Astrocyte (in vitro differentiated cells and primary cell): ENCODE results near the gene NBPF8. TPM values are rescaled to one million over a fixed set of nuclear protein-coding genes. Genes with fewer than 3 reads are reported as not detected.
"Not testable (repeated sequence)": the region's sequence is repeated elsewhere in the genome, so short reads cannot be mapped to it uniquely, and the experiment has no call there.

Experiments
- DNase-seq: peaks from one replicate; pipeline ENCODE4 v3.0.0-alpha.2; 2010; ENCODE audit warnings: low read depth
- FAIRE-seq: peaks from 2 replicates; lab custom pipeline; 2011; peaks lifted over from hg19 to GRCh38; lab: Jason Lieb, UNC
- H2AFZ ChIP-seq: 2 replicates; pipeline ENCODE4 v1.6.0; 2012; ENCODE audit warnings: low read depth, low read length, inconsistent platforms
- H3K27ac ChIP-seq: 2 replicates; pipeline ENCODE4 v1.5.1; 2011; ENCODE audit warnings: low read depth, low read length, inconsistent platforms
- H3K27me3 ChIP-seq: 2 replicates; pipeline ENCODE4 v1.6.0; 2011; ENCODE audit warnings: low read length, inconsistent platforms; ENCODE audit not compliant: insufficient read depth
- H3K36me3 ChIP-seq: 2 replicates; pipeline ENCODE4 v1.5.1; 2011; ENCODE audit warnings: low read length, inconsistent platforms; ENCODE audit not compliant: insufficient read depth
- H3K4me1 ChIP-seq: 2 replicates; pipeline ENCODE4 v1.5.1; 2011; ENCODE audit warnings: low read length, inconsistent platforms; ENCODE audit not compliant: insufficient read depth
- H3K4me2 ChIP-seq: 2 replicates; pipeline ENCODE4 v1.6.0; 2012; ENCODE audit warnings: low read length, inconsistent platforms
- H3K4me3 ChIP-seq: 2 replicates; pipeline ENCODE4 v1.5.1; 2011; ENCODE audit warnings: low read depth, mild to moderate bottlenecking, low read length, inconsistent platforms; ENCODE audit not compliant: insufficient read depth
- H3K79me2 ChIP-seq: 2 replicates; pipeline ENCODE4 v1.6.0; 2012; ENCODE audit warnings: mild to moderate bottlenecking, low read length, inconsistent platforms; ENCODE audit not compliant: insufficient read depth
- H3K9ac ChIP-seq: 2 replicates; pipeline ENCODE4 v1.6.0; 2012; ENCODE audit warnings: mild to moderate bottlenecking, low read length, inconsistent platforms
- H3K9me3 ChIP-seq: 2 replicates; pipeline ENCODE4 v1.5.1; 2012; ENCODE audit warnings: low read depth, mild to moderate bottlenecking, low read length, inconsistent platforms; ENCODE audit not compliant: insufficient read depth
- H4K20me1 ChIP-seq: 2 replicates; pipeline ENCODE4 v1.6.0; 2012; ENCODE audit warnings: low read length, inconsistent platforms; ENCODE audit not compliant: insufficient read depth
- H3K27ac Mint-ChIP-seq: one replicate; pipeline ENCODE4 v1.8.0; 2021; ENCODE audit warnings: mild to moderate bottlenecking, mixed read lengths; ENCODE audit not compliant: unreplicated experiment
- H3K27me3 Mint-ChIP-seq: one replicate; pipeline ENCODE4 v1.8.0; 2021; ENCODE audit warnings: low read depth, mixed read lengths; ENCODE audit not compliant: unreplicated experiment
- H3K36me3 Mint-ChIP-seq: one replicate; pipeline ENCODE4 v1.8.0; 2021; ENCODE audit warnings: low read depth, mixed read lengths; ENCODE audit not compliant: unreplicated experiment
- H3K4me1 Mint-ChIP-seq: one replicate; pipeline ENCODE4 v1.8.0; 2021; ENCODE audit warnings: low read depth, mixed read lengths; ENCODE audit not compliant: unreplicated experiment
- H3K4me3 Mint-ChIP-seq: one replicate; pipeline ENCODE4 v1.8.0; 2021; ENCODE audit warnings: mild to moderate bottlenecking, moderate library complexity, mixed read lengths; ENCODE audit not compliant: unreplicated experiment
- H3K9me3 Mint-ChIP-seq: one replicate; pipeline ENCODE4 v1.8.0; 2021; ENCODE audit warnings: mild to moderate bottlenecking, mixed read lengths; ENCODE audit not compliant: unreplicated experiment
- total RNA-seq: library from RNA; stranded (reverse); gene quantifications from 2 replicates; pipeline ENCODE4 v1.2.1, GENCODE V29; 2021

The NBPF8 gene
- total RNA-seq, 1 donor from 2014 or later, result 12.1 TPM

- H3K36me3 Mint-ChIP-seq, H3K27ac Mint-ChIP-seq, FAIRE-seq: not testable (repeated sequence)
Measured at GRCh38 chr1:120433831-120434230, 19.0 kb downstream of the NBPF8 start.

GRCh38 chr1:120449124-120449523 lies 34.3 kb downstream of the NBPF8 start:
- H3K4me1 Mint-ChIP-seq, H2AFZ ChIP-seq, H3K4me1 ChIP-seq, H3K4me3 ChIP-seq, H4K20me1 ChIP-seq, H3K27me3 ChIP-seq, H3K9ac ChIP-seq, H3K4me3 Mint-ChIP-seq, H3K27ac Mint-ChIP-seq, DNase-seq, H3K36me3 ChIP-seq, H3K9me3 ChIP-seq, H3K4me2 ChIP-seq, H3K27ac ChIP-seq, H3K36me3 Mint-ChIP-seq, H3K9me3 Mint-ChIP-seq, FAIRE-seq, H3K79me2 ChIP-seq, H3K27me3 Mint-ChIP-seq: not testable (repeated sequence)

More at GRCh38 chr1:120433831-120434230, 19.0 kb downstream of the NBPF8 start:
- H3K36me3 ChIP-seq, H3K4me3 ChIP-seq, H3K4me3 Mint-ChIP-seq, H3K9me3 ChIP-seq, H3K79me2 ChIP-seq, H3K27me3 ChIP-seq, H3K9ac ChIP-seq, H2AFZ ChIP-seq, H3K4me2 ChIP-seq, H3K4me1 Mint-ChIP-seq, DNase-seq, H3K27ac ChIP-seq, H3K4me1 ChIP-seq, H3K9me3 Mint-ChIP-seq, H3K27me3 Mint-ChIP-seq, H4K20me1 ChIP-seq: not testable (repeated sequence)

Other genes starting within 250 kb of the NBPF8 start
- 45.9 and 48.6 TPM in 2 replicates for gene SEC22B, start 238.5 kb upstream of the NBPF8 start, total RNA-seq